ENCODE data around the gene MRPL28. TPM values are rescaled to one million over a fixed set of nuclear protein-coding genes. Genes with fewer than 3 reads are reported as not detected.

MRPL28 gene
- polyA plus RNA-seq, 1 donor, result 55.6 TPM

DNA sequence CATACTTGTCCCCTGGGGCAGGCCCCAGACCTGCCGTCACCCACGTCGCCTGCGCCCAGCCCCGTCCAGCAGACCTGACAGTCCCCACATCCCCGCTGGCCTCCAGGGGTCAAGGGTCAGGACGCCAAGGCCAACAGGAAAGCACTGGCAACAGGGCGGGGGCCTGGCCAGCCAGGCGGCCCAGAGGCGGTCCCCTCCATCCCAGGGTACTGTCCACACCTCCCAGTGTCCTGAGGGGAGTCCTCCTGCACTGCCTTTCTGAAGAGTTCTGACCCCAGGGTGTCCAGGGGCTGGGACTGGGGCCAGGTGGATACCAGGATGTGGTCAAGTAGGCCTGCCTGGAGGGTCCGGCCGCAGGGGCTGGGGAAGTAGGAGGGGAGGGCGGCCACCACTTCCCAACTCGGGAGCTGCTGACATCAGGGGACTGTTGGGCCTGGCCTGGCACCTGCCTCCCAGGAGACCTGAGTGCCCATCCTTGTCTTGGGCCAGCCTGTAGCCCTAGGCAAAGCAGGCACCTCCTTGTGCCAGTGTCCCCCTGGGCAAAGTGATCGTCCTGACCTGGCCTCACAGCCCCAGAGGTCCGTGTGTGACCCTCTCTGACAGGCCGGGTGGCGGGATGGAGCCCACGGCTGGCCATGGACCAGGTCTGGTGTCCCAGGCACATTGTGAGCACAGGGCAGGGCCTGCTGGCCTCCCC is 11.1 kb downstream of the MRPL28 start:
- no CpG with 5 or more reads among the region's 19 CpGs for WGBS (ENCODE audit: insufficient coverage, low lambda C conversion rate)
- DNase-seq, result no peak
- no peak overlapping the region for H3K27ac ChIP-seq (ENCODE audit: low read length)
- no peaks in the 10 kb centered on the region for H3K4me1 ChIP-seq (ENCODE audit: control insufficient read depth, insufficient read depth, low read length)
- H3K9me3 ChIP-seq (ENCODE audit: control insufficient read depth, low read depth, low read length), result no peaks in the 10 kb centered on the region
- H3K36me3 ChIP-seq (ENCODE audit: control insufficient read depth, insufficient read depth, low read length), result no peaks in the 10 kb centered on the region
- no peak overlapping the region for H3K4me3 ChIP-seq (ENCODE audit: low read length)
- H3K27me3 ChIP-seq (ENCODE audit: control insufficient read depth, insufficient read depth, low read length), result peaks cover 4% of the 10 kb centered on the region

DNA sequence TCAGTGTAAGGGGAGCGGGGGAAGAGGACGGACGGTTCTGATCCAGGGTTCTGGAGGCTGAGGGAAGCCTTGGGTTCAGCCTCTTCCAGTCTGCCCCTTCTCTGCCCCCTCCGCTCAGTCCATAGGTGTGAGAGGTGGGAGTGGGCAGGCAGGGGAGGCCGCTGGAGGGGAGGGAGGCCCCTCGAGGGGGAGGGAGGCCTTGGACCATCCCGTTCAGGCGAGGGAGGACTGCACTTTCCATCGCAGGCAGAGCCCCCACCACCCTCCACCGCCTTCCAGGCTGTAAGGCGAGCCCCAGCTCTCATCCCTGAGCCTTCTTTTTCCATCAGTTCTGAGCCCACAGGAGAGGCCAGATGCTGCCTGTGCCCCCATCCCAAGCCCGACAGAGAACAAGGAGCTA is 13.6 kb downstream of the MRPL28 start:
- Histone ChIP-seq H3K4me1 (ENCODE audit: control insufficient read depth, insufficient read depth, low read length) (peaks cover 7% of the 10 kb centered on the region), H3K4me3 (ENCODE audit: low read length) (no peak overlapping the region), H3K27me3 (ENCODE audit: control insufficient read depth, insufficient read depth, low read length) (no peaks in the 10 kb centered on the region), H3K9me3 (ENCODE audit: control insufficient read depth, low read depth, low read length) (no peaks in the 10 kb centered on the region), H3K36me3 (ENCODE audit: control insufficient read depth, insufficient read depth, low read length) (no peaks in the 10 kb centered on the region), H3K27ac (ENCODE audit: low read length) (no peak overlapping the region)
- no CpG with 5 or more reads among the region's 12 CpGs for WGBS (ENCODE audit: insufficient coverage, low lambda C conversion rate)
- no peak for DNase-seq

DNA sequence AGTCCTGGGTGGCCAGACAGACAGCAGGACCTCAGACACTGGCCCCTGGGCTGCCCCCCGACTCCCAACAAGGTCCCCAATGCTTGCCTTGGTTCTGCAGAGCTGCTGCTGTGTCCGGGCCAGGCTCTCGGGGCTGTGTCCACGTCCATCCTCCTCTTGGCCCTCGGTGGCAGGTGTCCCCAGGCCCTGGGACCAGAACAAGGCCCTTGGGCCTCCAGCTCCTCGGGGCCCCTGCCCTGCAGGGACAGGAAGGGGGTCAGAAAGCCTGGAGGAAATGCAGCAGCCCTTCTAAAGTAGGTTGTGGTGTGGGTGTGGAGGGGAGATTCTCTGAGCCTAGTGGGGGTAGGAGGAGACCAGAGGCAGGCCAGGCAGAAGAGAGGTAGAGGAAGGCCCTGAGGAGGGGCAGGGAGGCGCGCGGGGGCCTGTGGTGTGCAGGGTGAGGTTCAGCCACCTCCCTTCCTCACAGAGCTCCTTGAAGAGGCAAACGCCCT is 15.3 kb downstream of the MRPL28 start:
- H3K27ac ChIP-seq (ENCODE audit: low read length), result no peak overlapping the region
- DNase-seq, result no peak
- H3K4me3 ChIP-seq (ENCODE audit: low read length), result no peak overlapping the region
- H3K9me3 ChIP-seq (ENCODE audit: control insufficient read depth, low read depth, low read length), result no peaks in the 10 kb centered on the region
- no CpG with 5 or more reads among the region's 10 CpGs for WGBS (ENCODE audit: insufficient coverage, low lambda C conversion rate)
- peaks cover 12% of the 10 kb centered on the region for H3K4me1 ChIP-seq (ENCODE audit: control insufficient read depth, insufficient read depth, low read length)
- no peaks in the 10 kb centered on the region for H3K27me3 ChIP-seq (ENCODE audit: control insufficient read depth, insufficient read depth, low read length)
- H3K36me3 ChIP-seq (ENCODE audit: control insufficient read depth, insufficient read depth, low read length), result peaks cover 4% of the 10 kb centered on the region

DNA sequence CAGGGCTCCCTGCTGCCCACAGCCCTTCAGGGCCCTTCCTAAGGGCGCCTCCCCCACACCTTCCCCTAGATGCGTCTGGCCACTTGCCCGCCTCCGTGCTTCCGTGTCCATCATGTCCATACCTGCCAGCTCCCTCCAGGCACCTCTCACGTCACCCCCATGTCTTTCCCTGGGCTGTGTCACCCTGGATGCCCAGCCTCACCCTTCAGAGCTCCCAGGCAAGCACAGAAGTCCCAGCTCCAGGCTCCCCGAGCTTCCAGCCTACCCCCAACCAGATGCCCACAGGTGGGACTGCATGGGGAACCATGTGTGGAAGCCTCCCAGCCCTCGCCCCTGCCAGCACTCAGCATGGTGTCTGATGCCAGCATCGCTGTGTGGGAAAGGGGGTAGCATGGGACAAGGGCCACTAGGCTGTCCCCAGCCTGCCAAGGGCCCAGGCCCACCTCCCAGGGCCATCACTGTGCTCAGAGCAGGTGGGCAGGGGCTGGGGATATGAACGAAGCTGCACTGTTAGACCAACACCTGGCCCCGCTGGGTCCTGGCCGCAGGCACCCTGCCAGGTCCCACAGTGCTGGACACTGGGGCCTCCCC is 16.0 kb downstream of the MRPL28 start:
- no peak for DNase-seq
- peaks cover 12% of the 10 kb centered on the region for H3K4me1 ChIP-seq (ENCODE audit: control insufficient read depth, insufficient read depth, low read length)
- H3K27ac ChIP-seq (ENCODE audit: low read length), result no peak overlapping the region
- no CpG with 5 or more reads among the region's 12 CpGs for WGBS (ENCODE audit: insufficient coverage, low lambda C conversion rate)
- H3K36me3 ChIP-seq (ENCODE audit: control insufficient read depth, insufficient read depth, low read length), result peaks cover 5% of the 10 kb centered on the region
- H3K4me3 ChIP-seq (ENCODE audit: low read length), result no peak overlapping the region
- H3K27me3 ChIP-seq (ENCODE audit: control insufficient read depth, insufficient read depth, low read length), result no peaks in the 10 kb centered on the region
- H3K9me3 ChIP-seq (ENCODE audit: control insufficient read depth, low read depth, low read length), result no peaks in the 10 kb centered on the region

- H3K27ac ChIP-seq (ENCODE audit: low read length), result peak overlapping the region; percentile 42
- no CpG with 5 or more reads among the region's 25 CpGs for WGBS (ENCODE audit: insufficient coverage, low lambda C conversion rate)
- H3K4me3 ChIP-seq (ENCODE audit: low read length), result peak overlapping the region; percentile 55
- H3K9me3 ChIP-seq (ENCODE audit: control insufficient read depth, low read depth, low read length), result no peaks in the 10 kb centered on the region
- no peak for DNase-seq
- H3K4me1 ChIP-seq (ENCODE audit: control insufficient read depth, insufficient read depth, low read length), result peaks cover 12% of the 10 kb centered on the region
- no peaks in the 10 kb centered on the region for H3K27me3 ChIP-seq (ENCODE audit: control insufficient read depth, insufficient read depth, low read length)
- peaks cover 8% of the 10 kb centered on the region for H3K36me3 ChIP-seq (ENCODE audit: control insufficient read depth, insufficient read depth, low read length)
These were observed 16.7 kb downstream of the MRPL28 start for GRCh38 chr16:353404-354290.

- peaks cover 14% of the 10 kb centered on the region for H3K36me3 ChIP-seq (ENCODE audit: control insufficient read depth, insufficient read depth, low read length)
- WGBS (ENCODE audit: insufficient coverage, low lambda C conversion rate), result no CpG with 5 or more reads among the region's 113 CpGs
- H3K27me3 ChIP-seq (ENCODE audit: control insufficient read depth, insufficient read depth, low read length), result no peaks in the 10 kb centered on the region
- peak within 1 kb of the TSS; percentile 88 for H3K27ac ChIP-seq (ENCODE audit: low read length)
- no peaks in the 10 kb centered on the region for H3K9me3 ChIP-seq (ENCODE audit: control insufficient read depth, low read depth, low read length)
- H3K4me3 ChIP-seq (ENCODE audit: low read length), result peak within 1 kb of the TSS; percentile 62
- peak; percentile 94 to 96 for DNase-seq
- peaks cover 12% of the 10 kb centered on the region for H3K4me1 ChIP-seq (ENCODE audit: control insufficient read depth, insufficient read depth, low read length)
These were observed 17.6 kb downstream of the MRPL28 start, which contains the start of gene AXIN1 for GRCh38 chr16:352547-353403. TSS of gene AXIN1 (minus strand) at chr16:352723. CDS start at chr16:347025, 5,698 bp downstream.

DNA sequence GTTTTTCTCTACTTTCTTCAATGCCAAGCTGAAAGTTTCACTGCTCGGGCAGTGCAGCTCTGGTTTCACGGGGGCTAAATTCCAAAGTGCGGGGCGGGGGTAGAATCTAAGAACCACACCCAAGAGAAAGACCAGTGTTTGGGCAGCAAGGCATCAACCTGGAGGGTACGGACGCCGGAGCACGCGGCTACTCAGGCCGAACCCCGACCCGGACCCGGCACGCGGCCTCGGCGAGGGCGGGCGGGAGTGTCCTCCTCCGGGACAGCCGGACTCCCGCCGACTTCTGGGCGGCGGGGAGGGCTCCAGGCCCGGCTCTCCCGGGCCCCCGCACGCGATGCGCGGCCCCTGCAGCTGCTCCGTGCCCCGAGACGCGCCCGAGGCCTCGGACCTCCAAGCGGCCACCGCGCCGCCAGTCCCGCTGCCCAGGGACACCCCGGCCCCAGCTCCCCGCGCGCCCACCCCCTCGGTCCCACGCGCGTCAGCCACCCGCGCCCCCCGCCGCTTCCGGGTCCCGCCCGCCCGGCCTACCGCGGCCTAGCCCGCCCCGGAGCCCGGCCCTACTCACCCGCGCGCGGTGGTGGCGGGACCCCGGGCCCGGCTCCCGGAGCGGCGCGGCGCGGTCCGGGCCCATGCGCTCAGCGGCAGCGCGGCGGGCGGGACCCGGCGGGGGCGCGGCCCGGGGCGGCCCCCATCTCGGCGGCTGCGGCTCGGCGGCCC is 18.4 kb downstream of the MRPL28 start:
- no peaks in the 10 kb centered on the region for H3K9me3 ChIP-seq (ENCODE audit: control insufficient read depth, low read depth, low read length)
- peaks cover 12% of the 10 kb centered on the region for H3K4me1 ChIP-seq (ENCODE audit: control insufficient read depth, insufficient read depth, low read length)
- H3K36me3 ChIP-seq (ENCODE audit: control insufficient read depth, insufficient read depth, low read length), result peaks cover 19% of the 10 kb centered on the region
- H3K4me3 ChIP-seq (ENCODE audit: low read length), result peak overlapping the region; percentile 62
- no peaks in the 10 kb centered on the region for H3K27me3 ChIP-seq (ENCODE audit: control insufficient read depth, insufficient read depth, low read length)
- H3K27ac ChIP-seq (ENCODE audit: low read length), result peak overlapping the region; percentile 88
- DNase-seq, result peak; percentile 60 to 82
- no CpG with 5 or more reads among the region's 95 CpGs for WGBS (ENCODE audit: insufficient coverage, low lambda C conversion rate)

DNA sequence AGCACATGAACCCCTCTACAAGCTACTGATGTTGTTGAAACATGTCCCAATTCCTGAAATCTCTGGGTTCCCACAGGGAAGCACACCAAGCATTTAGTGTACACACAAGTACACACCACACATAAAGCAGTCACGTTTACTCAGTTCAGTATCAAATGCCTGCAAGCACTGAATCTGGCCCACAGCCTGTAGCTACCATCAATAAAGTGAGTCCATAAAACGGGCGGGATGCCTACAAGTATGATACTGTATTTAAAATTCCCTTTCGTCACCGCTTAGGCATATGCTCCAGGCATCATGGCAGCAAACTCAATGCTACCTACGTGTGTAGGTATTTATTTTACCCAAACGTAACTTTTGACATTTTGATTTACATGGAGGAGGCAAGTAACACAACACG is 20.1 kb downstream of the MRPL28 start:
- Histone ChIP-seq H3K4me3 (ENCODE audit: low read length) (no peak overlapping the region), H3K4me1 (ENCODE audit: control insufficient read depth, insufficient read depth, low read length) (peaks cover 12% of the 10 kb centered on the region), H3K27ac (ENCODE audit: low read length) (no peak overlapping the region), H3K36me3 (ENCODE audit: control insufficient read depth, insufficient read depth, low read length) (peaks cover 33% of the 10 kb centered on the region), H3K9me3 (ENCODE audit: control insufficient read depth, low read depth, low read length) (no peaks in the 10 kb centered on the region), H3K27me3 (ENCODE audit: control insufficient read depth, insufficient read depth, low read length) (no peaks in the 10 kb centered on the region)
- 85% methylated on average over 5 of the region's 8 CpGs for WGBS (ENCODE audit: insufficient coverage, low lambda C conversion rate)
- DNase-seq, result no peak

- H3K36me3 ChIP-seq (ENCODE audit: control insufficient read depth, insufficient read depth, low read length), result peaks cover 42% of the 10 kb centered on the region
- no peaks in the 10 kb centered on the region for H3K9me3 ChIP-seq (ENCODE audit: control insufficient read depth, low read depth, low read length)
- no peak overlapping the region for H3K4me3 ChIP-seq (ENCODE audit: low read length)
- no peak overlapping the region for H3K27ac ChIP-seq (ENCODE audit: low read length)
- DNase-seq, result no peak
- peaks cover 12% of the 10 kb centered on the region for H3K4me1 ChIP-seq (ENCODE audit: control insufficient read depth, insufficient read depth, low read length)
- no peaks in the 10 kb centered on the region for H3K27me3 ChIP-seq (ENCODE audit: control insufficient read depth, insufficient read depth, low read length)
- WGBS (ENCODE audit: insufficient coverage, low lambda C conversion rate), result no CpG with 5 or more reads among the region's 7 CpGs
These were observed 21.1 kb downstream of the MRPL28 start for GRCh38 chr16:349211-349610.

All from large intestine (tissue), 3 donors.